IPS-15b (cell line): ENCODE measurements around the gene MRGPRE.

Experiments
- H3K27me3 ChIP-seq: one replicate; pipeline ENCODE4 v1.6.1; 2013; ENCODE audit warnings: low read length; ENCODE audit not compliant: control insufficient read depth, insufficient read depth
- H3K36me3 ChIP-seq: one replicate; pipeline ENCODE4 v1.6.1; 2013; ENCODE audit warnings: low read length; ENCODE audit not compliant: control insufficient read depth, insufficient read depth
- H3K4me1 ChIP-seq: one replicate; pipeline ENCODE4 v1.6.1; 2013; ENCODE audit warnings: mild to moderate bottlenecking, low read length; ENCODE audit not compliant: control insufficient read depth, insufficient read depth
- H3K4me3 ChIP-seq: one replicate; pipeline ENCODE4 v1.5.1; 2013; ENCODE audit warnings: low read depth, low read length
- H3K9ac ChIP-seq: one replicate; pipeline ENCODE4 v1.6.1; 2013; ENCODE audit warnings: low read depth, mild to moderate bottlenecking, low read length
- H3K9me3 ChIP-seq: one replicate; pipeline ENCODE4 v1.6.1; 2013; ENCODE audit warnings: mild to moderate bottlenecking, low read length; ENCODE audit not compliant: control insufficient read depth, insufficient read depth

MRGPRE gene

GRCh38 chr11:3205261-3206155 lies 26.7 kb downstream of the MRGPRE start:
- Histone ChIP-seq H3K9ac (no peak overlapping the region), H3K4me3 (no peak overlapping the region), H3K27me3 (peaks cover 32% of the 10 kb centered on the region), H3K36me3 (no peaks in the 10 kb centered on the region), H3K9me3 (no peaks in the 10 kb centered on the region), H3K4me1 (no peaks in the 10 kb centered on the region)

- no peak overlapping the region for H3K9ac ChIP-seq
- H3K27me3 ChIP-seq = peaks cover 32% of the 10 kb centered on the region
- no peaks in the 10 kb centered on the region for H3K9me3 ChIP-seq
These were observed 27.8 kb downstream of the MRGPRE start for GRCh38 chr11:3204141-3205015.

GRCh38 chr11:3203221-3204043 lies 28.8 kb downstream of the MRGPRE start:
- Histone ChIP-seq H3K36me3 (no peaks in the 10 kb centered on the region), H3K27me3 (peaks cover 29% of the 10 kb centered on the region), H3K9ac (no peak overlapping the region), H3K4me3 (peak overlapping the region; percentile 53), H3K9me3 (no peaks in the 10 kb centered on the region), H3K4me1 (no peaks in the 10 kb centered on the region)

More at GRCh38 chr11:3204141-3205015, 27.8 kb downstream of the MRGPRE start:
- Histone ChIP-seq H3K4me3 (no peak overlapping the region), H3K4me1 (no peaks in the 10 kb centered on the region), H3K36me3 (no peaks in the 10 kb centered on the region)

DNA sequence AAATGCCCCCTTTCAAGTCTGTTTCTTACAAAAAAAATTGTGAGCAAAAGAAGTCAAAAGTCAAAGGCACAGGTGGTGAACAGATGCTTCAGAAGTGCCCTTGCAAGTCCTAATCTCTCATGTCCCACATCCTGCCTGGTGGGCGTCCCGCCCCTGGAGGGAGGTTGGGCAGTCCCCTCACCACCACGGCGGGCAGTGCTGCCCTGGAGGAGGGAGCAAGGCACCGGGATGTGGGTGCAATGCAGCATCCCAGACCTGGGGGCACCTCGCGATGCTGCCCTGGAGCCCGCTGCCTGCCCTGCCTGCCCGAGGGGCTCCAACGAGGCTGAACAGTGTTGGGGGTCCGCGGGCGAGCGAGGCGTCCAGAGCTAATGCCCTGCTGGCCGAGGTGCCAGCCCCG lies 29.5 kb downstream of the MRGPRE start:
- H3K9ac ChIP-seq = no peak overlapping the region
- no peaks in the 10 kb centered on the region for H3K9me3 ChIP-seq
- peak overlapping the region; percentile 53 for H3K4me3 ChIP-seq
- H3K4me1 ChIP-seq = no peaks in the 10 kb centered on the region
- H3K36me3 ChIP-seq = no peaks in the 10 kb centered on the region
- peaks cover 29% of the 10 kb centered on the region for H3K27me3 ChIP-seq

DNA sequence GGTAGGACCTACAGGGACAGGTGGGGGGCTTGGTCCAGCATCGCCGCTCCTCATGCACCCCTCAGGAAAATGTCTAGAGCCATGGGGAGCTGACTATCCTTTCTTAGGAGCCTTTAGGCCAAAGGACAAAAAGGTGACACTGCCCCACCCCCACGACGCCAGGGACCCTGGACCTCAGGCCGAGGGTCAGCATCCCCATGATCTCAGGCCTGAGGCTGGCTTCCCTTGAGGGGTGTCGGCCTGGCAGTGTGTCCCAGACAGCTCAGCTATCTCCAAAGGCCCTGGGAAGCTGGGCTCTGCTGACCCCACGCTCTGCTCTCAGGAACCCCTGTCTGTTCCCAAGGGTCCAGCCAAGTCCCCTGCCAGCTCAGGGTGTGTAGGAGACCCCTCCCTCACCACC lies 29.9 kb downstream of the MRGPRE start:
- Histone ChIP-seq H3K27me3 (peaks cover 29% of the 10 kb centered on the region), H3K36me3 (no peaks in the 10 kb centered on the region), H3K9ac (no peak overlapping the region), H3K9me3 (no peaks in the 10 kb centered on the region), H3K4me3 (no peak overlapping the region), H3K4me1 (no peaks in the 10 kb centered on the region)

- no peaks in the 10 kb centered on the region for H3K36me3 ChIP-seq
- H3K9ac ChIP-seq = no peak overlapping the region
- no peaks in the 10 kb centered on the region for H3K9me3 ChIP-seq
- peaks cover 29% of the 10 kb centered on the region for H3K27me3 ChIP-seq
- H3K4me1 ChIP-seq = no peaks in the 10 kb centered on the region
- H3K4me3 ChIP-seq = no peak overlapping the region
These were observed 30.5 kb downstream of the MRGPRE start for GRCh38 chr11:3201677-3202181.

DNA sequence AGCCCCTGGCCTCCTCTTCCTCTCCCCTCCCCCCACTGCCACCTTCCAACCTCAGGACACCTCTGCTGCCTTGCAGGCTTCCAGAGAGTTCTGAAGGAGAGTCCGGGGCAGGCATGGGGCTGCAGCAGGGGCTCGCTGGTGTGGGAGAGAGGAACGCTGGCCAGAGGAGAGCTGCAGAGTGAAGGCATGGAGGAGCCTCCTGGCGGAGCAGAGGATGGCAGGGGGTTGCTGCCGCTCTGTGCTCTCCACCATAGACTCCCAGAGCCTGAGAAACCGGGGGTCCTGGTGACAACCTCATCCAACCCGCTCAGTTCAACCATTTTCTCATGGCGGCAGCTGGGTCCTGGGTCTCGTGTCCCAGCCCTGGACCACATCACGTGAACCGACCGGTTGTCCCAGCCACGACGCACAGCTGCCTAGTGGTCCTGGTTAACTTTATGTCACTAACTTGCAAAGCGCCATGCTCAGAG lies 31.1 kb downstream of the MRGPRE start:
- H3K9ac ChIP-seq = no peak overlapping the region
- no peaks in the 10 kb centered on the region for H3K36me3 ChIP-seq
- no peaks in the 10 kb centered on the region for H3K9me3 ChIP-seq
- no peaks in the 10 kb centered on the region for H3K4me1 ChIP-seq
- peaks cover 24% of the 10 kb centered on the region for H3K27me3 ChIP-seq
- H3K4me3 ChIP-seq = no peak overlapping the region

DNA sequence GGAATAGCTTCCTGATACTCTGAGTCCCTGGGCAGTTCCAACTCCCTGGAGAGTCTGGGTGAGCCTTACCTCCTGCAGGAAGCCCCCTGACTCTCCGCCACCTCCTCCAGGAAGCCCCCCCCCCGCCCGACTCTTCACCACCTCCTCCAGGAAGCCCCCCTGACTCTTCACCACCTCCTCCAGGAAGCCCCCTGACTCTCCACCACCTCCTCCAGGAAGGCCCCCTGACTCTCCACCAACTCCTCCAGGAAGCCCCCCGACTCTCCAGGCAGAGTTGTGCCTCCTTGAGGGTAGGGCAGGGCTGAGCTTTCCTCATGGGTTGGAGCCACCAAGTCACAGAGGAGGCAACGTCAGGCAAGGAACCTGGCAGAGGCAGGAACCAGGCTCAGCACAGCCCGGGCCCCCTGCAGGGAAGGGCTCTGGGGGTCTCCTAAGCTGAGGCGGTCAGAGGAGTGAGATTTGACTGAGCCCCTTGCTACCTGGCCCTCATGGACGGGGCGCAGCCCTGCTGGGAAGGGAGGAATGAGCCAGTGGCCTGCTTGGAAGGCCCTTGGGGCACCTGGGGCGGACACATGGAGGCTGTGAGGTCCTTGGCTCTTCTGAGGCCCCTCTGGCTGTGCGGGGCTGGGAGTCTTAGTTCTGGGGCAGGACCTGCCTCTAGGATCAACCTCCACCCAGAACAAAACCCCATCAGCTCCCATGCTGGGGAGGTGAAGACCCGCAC lies 31.7 kb downstream of the MRGPRE start:
- no peaks in the 10 kb centered on the region for H3K9me3 ChIP-seq
- H3K36me3 ChIP-seq = no peaks in the 10 kb centered on the region
- H3K27me3 ChIP-seq = peaks cover 24% of the 10 kb centered on the region
- no peaks in the 10 kb centered on the region for H3K4me1 ChIP-seq
- H3K9ac ChIP-seq = no peak overlapping the region
- no peak overlapping the region for H3K4me3 ChIP-seq

DNA sequence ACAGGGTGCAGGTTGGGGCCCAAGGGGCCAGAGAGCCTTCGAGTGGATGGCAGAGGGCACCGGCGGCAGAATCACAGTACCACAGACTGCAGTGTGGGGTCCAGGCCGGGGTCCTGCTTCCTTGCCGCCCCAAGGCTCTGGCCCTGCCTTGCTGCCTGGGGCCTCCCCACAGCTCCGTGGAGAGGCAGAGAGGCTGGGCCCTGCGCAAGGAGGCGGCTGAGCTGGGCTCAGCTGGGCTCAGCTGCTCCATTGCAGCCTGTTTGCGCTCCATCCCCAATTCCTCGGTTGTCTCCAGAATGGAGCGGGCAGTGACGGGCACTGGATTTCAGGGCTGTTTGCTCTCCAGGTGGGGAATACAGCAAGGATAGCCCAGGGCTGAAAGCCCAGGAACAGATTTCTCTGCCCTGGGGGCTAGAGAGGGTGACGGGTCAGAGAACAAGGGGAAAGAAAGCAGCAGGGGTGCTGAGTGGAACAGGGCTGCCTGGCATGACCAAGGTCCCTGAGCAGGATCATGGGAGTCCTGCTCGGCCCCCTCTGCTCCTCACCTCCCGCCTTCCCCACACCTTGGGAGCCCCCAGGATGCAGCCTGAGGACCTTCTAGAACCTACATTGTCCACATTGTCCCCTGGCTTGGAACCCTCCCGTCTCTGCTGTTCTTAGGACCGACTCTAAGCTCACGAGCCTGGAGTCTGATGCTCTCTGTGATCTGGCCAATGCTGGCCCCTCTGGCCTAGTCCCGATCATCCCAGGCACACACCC lies 32.5 kb downstream of the MRGPRE start:
- Histone ChIP-seq H3K4me1 (no peaks in the 10 kb centered on the region), H3K9me3 (no peaks in the 10 kb centered on the region), H3K27me3 (peaks cover 20% of the 10 kb centered on the region), H3K9ac (no peak overlapping the region), H3K36me3 (no peaks in the 10 kb centered on the region), H3K4me3 (no peak overlapping the region)

GRCh38 chr11:3198815-3199214 lies 33.4 kb downstream of the MRGPRE start:
- peaks cover 16% of the 10 kb centered on the region for H3K27me3 ChIP-seq
- H3K4me3 ChIP-seq = no peak overlapping the region
- H3K36me3 ChIP-seq = no peaks in the 10 kb centered on the region
- H3K9me3 ChIP-seq = no peaks in the 10 kb centered on the region
- no peaks in the 10 kb centered on the region for H3K4me1 ChIP-seq
- no peak overlapping the region for H3K9ac ChIP-seq
